RPMI7951 (cell line): ENCODE data around the gene ATP2B2. TPM values are rescaled to one million over a fixed set of nuclear protein-coding genes. Genes with fewer than 3 reads are reported as not detected.

ENCODE experiments used
- DNase-seq: peaks from one replicate; pipeline ENCODE4 v3.0.0-alpha.2; 2012; ENCODE audit warnings: low read depth
- total RNA-seq: library from RNA; depleted of rRNA; stranded (reverse); fragments of >200 nt; shearing (Covaris generic); gene quantifications from 2 replicates; pipeline ENCODE4 v1.2.3, GENCODE V29; 2014

Gene ATP2B2
- total RNA-seq, 1 experiment from 2014 or later, result 0.72 TPM

DNA sequence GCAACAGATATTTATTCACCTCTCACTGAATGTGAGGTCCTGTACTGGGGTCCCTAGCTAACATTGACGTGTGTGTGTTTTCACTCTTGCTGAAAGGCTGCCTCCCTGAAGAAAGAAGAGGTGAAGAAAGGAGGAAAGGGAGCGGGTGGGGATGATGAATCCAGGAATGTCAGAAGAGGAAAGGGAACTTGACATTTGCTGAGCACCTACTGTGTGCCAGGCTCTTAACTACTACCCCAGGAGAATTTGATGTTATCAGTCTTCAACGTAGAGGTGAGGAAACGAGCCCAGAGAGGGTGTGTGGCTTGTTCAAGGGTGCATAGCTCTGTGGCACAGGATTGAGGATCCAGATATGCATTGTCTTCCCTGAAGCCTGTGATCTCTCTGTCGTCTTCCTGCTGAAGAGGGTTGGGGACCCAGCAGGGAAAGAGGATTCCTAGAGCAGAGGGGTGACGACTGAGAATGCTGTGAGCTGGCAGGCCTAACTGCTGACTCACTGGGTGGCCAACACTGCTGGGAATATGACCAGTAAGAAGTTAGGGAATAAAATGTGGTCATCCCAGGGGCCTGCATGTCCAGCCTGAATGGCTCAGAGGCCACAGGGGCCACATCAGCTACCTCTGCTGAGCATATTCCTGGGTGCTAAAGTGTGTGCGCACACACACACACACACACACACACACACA, 6.6 kb upstream of the ATP2B2 start:
- peak; percentile 77 for DNase-seq

DNA sequence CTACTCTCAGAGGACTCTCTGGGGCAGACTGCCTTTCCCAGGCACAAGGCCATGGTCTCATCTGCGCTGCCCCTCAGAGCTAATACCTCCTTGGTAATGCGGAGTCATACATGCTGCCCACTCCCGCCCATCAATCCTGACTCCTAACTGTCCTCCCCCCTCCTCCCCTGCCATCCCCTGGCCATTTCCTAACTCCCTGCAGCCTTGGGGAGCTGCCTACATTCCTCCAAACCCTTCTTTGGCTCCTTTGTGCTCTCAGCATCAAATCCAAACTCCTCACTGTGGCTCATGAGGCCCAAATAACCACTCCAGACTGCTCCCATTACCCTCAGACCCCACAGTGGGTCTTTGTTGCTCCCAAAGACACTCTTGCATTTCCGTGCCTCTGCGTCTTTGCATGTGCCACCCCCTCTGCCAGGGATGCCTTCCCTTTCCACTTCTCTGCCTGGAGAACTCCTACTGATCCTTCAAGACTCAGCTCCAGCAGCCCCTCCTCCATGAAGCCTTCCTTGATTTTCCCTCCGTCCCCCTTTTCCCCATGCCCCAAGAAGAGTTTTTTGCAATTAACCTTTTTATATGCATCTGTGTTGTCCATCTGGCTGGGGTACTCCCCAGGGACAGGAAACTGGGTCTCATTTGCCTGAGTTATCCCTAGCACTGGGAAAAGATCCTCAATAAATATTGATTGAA, 5.5 kb upstream of the ATP2B2 start:
- no peak for DNase-seq

DNA sequence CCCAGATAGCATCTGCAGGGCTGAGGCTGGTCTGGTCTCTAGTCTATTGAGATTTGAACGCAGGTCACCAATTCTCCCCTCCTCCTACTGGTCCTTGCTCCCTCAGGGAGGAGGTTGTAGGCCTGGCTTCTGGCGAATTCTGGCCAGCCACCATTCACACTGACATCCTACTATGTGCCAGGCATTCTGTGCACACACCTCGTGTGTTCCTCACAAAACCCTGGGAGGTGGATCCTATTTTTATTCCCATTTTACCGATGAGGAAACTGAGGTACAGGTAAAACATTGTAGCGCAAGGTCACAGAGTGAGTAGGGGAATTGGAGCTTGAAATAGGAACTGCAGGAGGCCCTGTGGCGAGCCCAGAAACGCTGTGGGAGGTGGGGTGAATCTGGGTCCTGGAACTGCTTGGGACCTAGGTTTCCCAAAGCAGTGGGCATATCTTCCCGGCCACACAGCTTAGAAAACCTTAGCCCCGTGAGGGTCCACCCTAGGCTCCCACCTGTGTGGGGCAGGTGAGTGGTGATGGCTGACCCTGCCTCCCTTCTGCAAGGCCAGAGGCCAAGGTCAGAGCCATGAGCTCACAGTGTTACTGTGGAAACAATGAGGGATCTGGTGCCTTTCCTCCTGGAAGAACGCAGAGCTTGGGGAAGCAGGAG, 4.8 kb upstream of the ATP2B2 start:
- DNase-seq, result no peak

- no peak for DNase-seq
These were observed 3.9 kb upstream of the ATP2B2 start for GRCh38 chr3:10509325-10509724.

DNA sequence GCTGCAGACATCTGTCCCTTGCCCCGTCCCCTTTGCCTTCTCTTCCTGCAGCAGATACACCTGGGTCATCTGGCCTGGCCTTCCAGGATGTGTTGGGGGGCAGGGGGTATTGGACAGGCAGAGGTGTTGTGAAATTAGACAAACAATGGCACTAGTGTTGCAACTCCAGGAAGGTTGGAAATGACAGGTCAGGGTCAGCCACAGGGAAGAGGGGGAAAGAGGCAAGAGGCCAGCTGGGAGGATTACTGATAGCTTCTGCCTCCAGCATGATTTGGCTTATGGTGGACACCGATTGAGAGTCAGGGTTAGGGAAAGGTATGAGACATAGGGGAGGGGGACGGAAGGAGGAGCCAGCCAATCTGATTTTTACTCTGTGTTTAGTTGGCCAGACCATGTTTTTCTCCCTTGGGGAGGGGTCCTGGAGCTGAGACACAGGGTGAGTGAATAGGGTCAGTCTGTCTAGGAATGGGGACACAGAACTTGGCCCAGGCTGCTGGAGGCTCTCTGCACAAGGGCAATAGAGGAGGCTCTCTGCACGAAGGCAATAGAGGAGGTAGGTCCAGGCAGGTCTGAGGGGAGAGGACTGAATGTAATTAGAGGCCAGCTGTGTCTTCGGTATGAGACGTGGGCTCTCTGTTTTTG, 3.4 kb upstream of the ATP2B2 start:
- no peak for DNase-seq

GRCh38 chr3:10508235-10508618, 2.8 kb upstream of the ATP2B2 start:
- DNase-seq, result no peak

DNA sequence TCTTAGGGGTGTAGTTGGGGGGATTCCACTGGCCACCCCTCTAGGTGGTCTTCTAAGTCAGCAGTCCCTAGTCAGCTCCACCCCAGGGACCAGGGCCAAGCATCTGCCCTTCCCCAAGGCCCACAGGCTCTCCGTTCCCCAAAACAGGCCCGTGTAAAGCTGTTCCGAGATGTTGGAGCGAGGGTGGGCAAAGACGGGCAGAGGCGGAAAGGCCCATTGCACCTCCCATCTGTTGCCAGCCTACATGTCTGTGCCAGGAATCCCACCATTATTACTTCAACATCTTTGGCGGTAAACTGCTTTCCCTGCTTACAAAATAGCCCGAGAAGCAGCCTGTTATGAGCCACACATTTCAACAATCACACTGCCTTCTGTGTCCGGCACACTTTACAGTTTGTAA, 1.9 kb upstream of the ATP2B2 start:
- no peak for DNase-seq

GRCh38 chr3:10506696-10507095, 1.3 kb upstream of the ATP2B2 start:
- DNase-seq, result no peak

GRCh38 chr3:10505791-10506585, 602 bp upstream of the ATP2B2 start:
- no peak for DNase-seq

DNA sequence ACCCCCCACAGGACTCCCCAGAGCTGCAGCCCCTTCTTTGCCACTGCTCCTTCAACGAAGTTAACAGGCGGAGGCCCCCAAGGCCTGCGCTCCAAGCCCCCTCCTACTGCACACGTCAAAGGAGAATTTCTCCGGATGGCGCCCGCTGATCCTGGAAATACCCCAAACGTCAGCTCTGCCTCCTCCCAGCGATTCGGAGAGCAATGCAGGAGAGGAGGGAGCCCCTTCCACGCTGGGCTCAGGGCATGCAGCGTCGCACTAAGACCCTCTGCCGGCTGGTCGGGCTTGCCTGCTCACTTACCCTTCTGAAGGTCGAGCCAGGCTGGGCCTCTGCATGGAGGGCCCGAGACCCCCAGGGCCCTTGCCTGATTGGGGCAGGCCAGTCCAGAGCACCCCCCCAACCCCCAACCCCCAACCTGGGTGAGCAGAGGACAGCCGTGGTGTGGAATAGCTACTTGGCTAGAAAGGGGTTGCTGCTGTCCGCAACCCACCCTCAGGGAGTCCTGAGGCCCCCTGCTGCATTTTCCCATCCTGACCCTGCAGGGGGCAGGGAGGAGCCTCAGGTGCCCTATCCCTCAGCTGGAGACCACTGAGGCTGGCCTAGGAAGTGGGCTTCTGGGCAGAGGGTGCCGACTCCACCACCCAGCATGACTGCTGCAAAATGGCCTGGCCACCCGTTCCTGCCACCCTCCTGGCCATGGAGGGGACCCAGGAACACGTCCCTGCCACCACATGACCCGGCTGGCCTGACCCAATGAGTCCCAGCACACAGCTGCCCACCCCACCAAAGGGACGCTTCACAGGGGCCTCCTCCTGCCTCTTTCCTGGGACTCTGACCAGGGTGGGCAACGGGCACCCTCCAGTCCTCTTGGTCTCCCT, 976 bp downstream of the ATP2B2 start:
- DNase-seq, result no peak

- DNase-seq, result no peak
These were observed 2.1 kb downstream of the ATP2B2 start for GRCh38 chr3:10503217-10503796.

DNA sequence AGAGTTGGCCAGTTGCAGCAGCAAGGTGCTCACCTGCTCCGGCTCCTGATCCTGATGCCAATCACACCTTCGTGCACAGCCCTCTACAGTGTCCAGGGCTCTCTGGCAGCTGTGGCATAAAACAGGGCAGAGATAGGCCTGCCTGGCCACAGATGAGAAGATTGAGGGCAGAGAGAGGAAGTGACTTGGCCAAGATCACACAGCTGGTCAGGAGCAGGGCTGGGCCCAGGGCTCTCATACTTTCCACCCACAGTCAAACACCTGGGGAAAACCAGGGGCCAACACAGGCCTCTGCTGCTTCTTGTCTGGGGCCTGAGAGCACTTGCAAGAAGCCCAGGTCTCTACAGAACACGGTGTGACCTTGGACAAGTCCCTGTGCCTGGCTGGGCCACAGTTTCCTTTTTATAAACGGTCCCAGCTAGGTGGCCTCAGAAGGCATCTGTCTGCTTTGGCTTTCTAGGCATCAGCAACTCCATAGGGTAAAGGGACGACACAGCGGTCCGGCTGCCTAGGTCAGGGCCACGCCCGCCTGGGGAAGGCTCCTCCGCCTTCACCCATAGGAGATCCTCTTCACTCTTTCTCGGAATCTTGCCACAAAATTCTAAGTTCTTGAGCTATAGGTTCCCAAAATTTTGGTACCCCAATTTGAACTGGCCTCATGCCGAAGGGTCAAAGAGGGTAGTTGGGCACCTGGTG, 3.1 kb downstream of the ATP2B2 start:
- no peak for DNase-seq

DNA sequence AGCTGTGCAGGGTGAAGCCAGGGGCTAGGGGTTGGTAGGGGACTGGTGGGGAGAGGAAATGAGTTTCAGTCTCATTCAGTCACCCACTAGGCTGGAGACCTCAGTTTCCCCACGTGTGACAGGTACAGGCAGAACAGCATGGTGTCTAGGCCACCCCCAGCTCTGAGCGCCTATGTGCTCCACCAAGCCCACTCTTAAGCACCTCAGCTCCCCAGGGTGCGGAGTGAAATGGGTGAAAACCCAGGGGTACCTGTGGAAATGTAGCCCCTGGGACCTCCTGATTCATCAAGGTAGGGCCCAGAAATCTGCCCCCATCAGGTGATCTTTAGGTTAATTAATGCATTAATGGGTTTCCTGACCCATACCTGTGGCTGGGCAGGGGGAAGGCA, 3.7 kb downstream of the ATP2B2 start:
- DNase-seq, result no peak

GRCh38 chr3:10500717-10501663, 4.4 kb downstream of the ATP2B2 start:
- no peak for DNase-seq

DNA sequence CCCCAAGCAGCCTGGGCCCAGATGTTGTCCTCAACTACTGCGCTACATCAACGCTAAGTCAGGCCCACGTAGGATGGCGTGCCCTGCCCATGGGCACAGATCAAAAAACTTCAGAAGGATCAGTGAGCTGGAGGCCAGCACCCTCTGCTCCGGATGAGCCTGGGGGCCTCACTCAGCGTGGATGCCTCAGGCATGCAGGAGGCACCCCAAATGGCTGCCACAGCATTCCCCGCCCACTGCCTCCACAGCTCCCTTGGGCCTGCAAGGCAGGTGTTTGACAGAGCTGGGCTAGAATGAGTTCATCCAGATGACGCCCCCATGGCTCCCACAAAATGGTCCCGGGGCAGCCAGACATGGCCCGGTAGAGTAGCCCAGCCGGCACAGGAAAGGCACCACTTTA, 7.1 kb downstream of the ATP2B2 start:
- DNase-seq, result no peak

GRCh38 chr3:10497439-10497838, 7.9 kb downstream of the ATP2B2 start:
- no peak for DNase-seq

DNA sequence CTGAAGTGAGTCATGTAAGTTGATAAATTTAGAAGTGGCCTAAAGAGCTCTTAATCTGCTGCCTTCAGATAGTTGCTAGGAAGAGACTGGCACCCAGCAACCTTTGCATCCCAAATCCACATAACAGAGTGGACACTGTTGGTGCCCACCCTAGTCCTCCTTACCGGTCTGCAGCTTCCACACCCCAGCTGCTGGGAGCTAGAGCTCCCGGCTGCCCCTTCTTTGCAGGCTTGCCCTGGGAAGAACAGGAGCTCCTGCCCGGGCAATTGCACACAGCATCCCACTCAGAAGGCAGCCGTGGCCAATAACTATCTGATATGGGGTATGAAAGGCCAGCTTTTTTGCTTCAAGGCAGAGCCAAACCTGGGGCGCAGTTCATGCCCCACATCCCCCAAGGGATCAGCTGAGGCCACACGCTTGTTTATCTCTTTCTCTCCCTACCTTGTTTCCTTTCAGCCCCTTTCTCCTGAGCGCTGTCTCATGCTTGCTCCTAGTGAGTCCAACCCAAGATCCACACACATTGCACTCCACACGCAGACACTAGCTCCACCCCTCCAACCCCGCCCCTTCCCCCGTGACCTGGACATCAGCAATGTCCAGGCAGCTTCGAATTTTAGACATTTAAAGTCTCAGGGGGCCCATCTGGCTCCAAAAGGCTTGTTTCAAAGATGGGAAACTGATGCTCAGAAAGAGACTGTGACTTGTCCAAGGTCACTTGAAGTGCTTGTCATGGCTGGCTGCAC, 9.1 kb downstream of the ATP2B2 start:
- no peak for DNase-seq

DNA sequence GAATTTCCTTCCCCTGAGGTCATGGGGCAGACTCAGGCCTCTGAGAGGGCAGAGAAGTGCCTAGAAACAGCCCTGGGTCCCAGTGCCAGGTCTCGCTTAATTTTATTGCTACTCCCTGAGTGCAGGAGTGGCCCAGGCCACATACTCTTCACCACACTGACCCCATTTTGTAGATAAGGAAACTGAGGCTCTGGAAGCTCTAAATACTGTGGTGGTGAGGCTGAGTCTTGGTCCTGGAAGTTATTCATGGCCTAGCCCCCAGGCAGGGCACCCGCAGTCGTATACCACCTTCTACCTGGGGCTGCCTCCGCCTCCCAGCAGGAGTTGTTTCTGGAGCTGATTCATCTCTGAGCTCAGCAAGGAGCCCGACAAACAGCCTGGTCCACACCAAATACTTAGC, 9.8 kb downstream of the ATP2B2 start:
- no peak for DNase-seq
